HepG2 (cell line): Measurements from ENCODE around the gene CDH13. TPM values are rescaled to one million over a fixed set of nuclear protein-coding genes. Genes with fewer than 3 reads are reported as not detected.

Source experiments
- ATAC-seq: fragments of 200-7000 bp; cut with Tn5 transposase; 3 replicates; pipeline ENCODE4 v1.9.1; 2020; ENCODE audit warnings: mild to moderate bottlenecking, moderate library complexity
- BruUV-seq: library from RNA; stranded (reverse); fragments of 400-500 nt; replicated peaks from 2 replicates; lab custom pipeline; 2021; lab: Mats Ljungman, UMichigan
- CTCF ChIA-PET: fragments of 300-600 bp; formaldehyde crosslinking; extraction: SDS; loops from one replicate; lab custom pipeline; 2021; ENCODE audit warnings: low total read pairs, inconsistent platforms, low intra/inter-chr PET ratio; lab: Yijun Ruan, JAX
- POLR2A ChIA-PET: fragments of 350-600 bp; sonication (Branson Sonifier 250); formaldehyde crosslinking; loops from one replicate; lab custom pipeline; 2020; ENCODE audit warnings: antibody characterized with exemption, inconsistent platforms; lab: Yijun Ruan, JAX
- DNase-seq: peaks from one replicate; pipeline ENCODE4 v3.0.0-alpha.2; 2015; ENCODE audit warnings: low spot score
- FAIRE-seq: peaks from 3 replicates; lab custom pipeline; 2011; peaks lifted over from hg19 to GRCh38; lab: Jason Lieb, UNC
- H2AFZ ChIP-seq: one replicate; pipeline ENCODE4 v1.6.1; 2011; ENCODE audit warnings: low read length, inconsistent platforms
- H3K27ac ChIP-seq: fragments of 300-600 bp; 3 replicates; pipeline ENCODE4 v1.8.0; 2011; ENCODE audit warnings: mixed run types, mild to moderate bottlenecking, mixed read lengths, low read length, inconsistent platforms; ENCODE audit not compliant: insufficient read depth; ENCODE audit errors: extremely low read length
- H3K27me3 ChIP-seq, 2 experiments: fragments of 200-600 bp in 1 of 2; 2 replicates in 1 of 2; 3 replicates in 1 of 2; pipeline versions ENCODE4 v1.6.0 to v1.8.0; 2011; ENCODE audit warnings: low read length in 2 of 2, mild to moderate bottlenecking in 2 of 2, moderate library complexity in 2 of 2, inconsistent platforms in 1 of 2; ENCODE audit not compliant: insufficient read depth in 2 of 2, control insufficient read depth in 1 of 2
- H3K36me3 ChIP-seq, 2 experiments: fragments of 200-600 bp in 1 of 2; replicated peaks in 1 of 2; 2 replicates in 1 of 2; 3 replicates in 1 of 2; pipeline versions ENCODE4 v1.5.1 to v1.8.0; 2011; ENCODE audit warnings: low read length in 2 of 2, inconsistent platforms in 1 of 2; ENCODE audit not compliant: insufficient read depth in 2 of 2, control insufficient read depth in 1 of 2
- H3K4me1 ChIP-seq: 2 replicates; pipeline ENCODE4 v1.5.1; 2012; ENCODE audit warnings: low read length, inconsistent platforms; ENCODE audit not compliant: insufficient read depth
- H3K4me2 ChIP-seq: 2 replicates; pipeline ENCODE4 v1.6.0; 2011; ENCODE audit warnings: low read depth, low read length, inconsistent platforms
- H3K4me3 ChIP-seq, 3 experiments: fragments of 200-600 bp in 1 of 3; sonication (generic), shearing (Covaris generic) in 1 of 3; replicated peaks in 1 of 3; 2 replicates each; pipeline ENCODE4 v1.5.1; 2011 to 2016; ENCODE audit warnings: low read length in 3 of 3, inconsistent platforms in 2 of 3, low read depth in 2 of 3, mild to moderate bottlenecking in 2 of 3, control low read depth in 1 of 3, mixed read lengths in 1 of 3; ENCODE audit not compliant: insufficient read depth in 1 of 3
- H3K79me2 ChIP-seq: one replicate; pipeline ENCODE4 v1.6.1; 2011; ENCODE audit warnings: low read length, inconsistent platforms; ENCODE audit not compliant: insufficient read depth
- H3K9ac ChIP-seq: 2 replicates; pipeline ENCODE4 v1.6.0; 2011; ENCODE audit warnings: mild to moderate bottlenecking, low read depth, low read length, inconsistent platforms; ENCODE audit not compliant: insufficient read depth
- H3K9me3 ChIP-seq: 2 replicates; pipeline ENCODE4 v1.5.1; 2012; ENCODE audit warnings: mild to moderate bottlenecking, low read length
- H4K20me1 ChIP-seq: 2 replicates; pipeline ENCODE4 v1.6.0; 2011; ENCODE audit warnings: inconsistent platforms, mild to moderate bottlenecking, low read length, moderate library complexity; ENCODE audit not compliant: insufficient read depth
- ATM ChIP-seq: fragments of 450-650 bp; IDR thresholded peaks from 2 replicates; pipeline ENCODE4 v1.7.1; 2017; ENCODE audit warnings: mild to moderate bottlenecking, borderline replicate concordance
- JUNB ChIP-seq: sonication (generic); formaldehyde crosslinking; IDR thresholded peaks from 2 replicates; pipeline ENCODE4 v1.8.0; 2022; ENCODE audit warnings: missing genetic modification reagents, mild to moderate bottlenecking, borderline replicate concordance
- NFKB2 ChIP-seq: sonication (generic); formaldehyde crosslinking; IDR thresholded peaks from 2 replicates; pipeline ENCODE4 v1.4.0; 2020; ENCODE audit warnings: missing genetic modification reagents, borderline replicate concordance
- NFYB ChIP-seq: sonication (generic); formaldehyde crosslinking; IDR thresholded peaks from 2 replicates; pipeline ENCODE4 v1.4.0; 2020; ENCODE audit warnings: missing genetic modification reagents
- REXO4 ChIP-seq: sonication (generic); formaldehyde crosslinking; IDR thresholded peaks from 2 replicates; pipeline ENCODE4 v1.8.0; 2022; ENCODE audit warnings: missing genetic modification reagents, mild to moderate bottlenecking, borderline replicate concordance
- SRSF4 ChIP-seq: fragments of 200-400 bp; formaldehyde crosslinking; IDR thresholded peaks from one replicate; pipeline ENCODE4 v1.6.1; 2018; ENCODE audit warnings: mild to moderate bottlenecking, low read depth, low read length, moderate library complexity; ENCODE audit not compliant: poor library complexity, severe bottlenecking
- ZSCAN31 ChIP-seq: sonication (generic); formaldehyde crosslinking; IDR thresholded peaks from 2 replicates; pipeline ENCODE4 v1.5.0; 2020; ENCODE audit warnings: low read depth, mild to moderate bottlenecking, missing genetic modification reagents
- WGBS: methylation state at CpG from one replicate; pipeline ENCODE4 v1.1.6; 2017; ENCODE audit warnings: low lambda C conversion rate; 5-methylcytosine and 5-hydroxymethylcytosine counted together
- in situ Hi-C: cut with HindIII; loops from 2 replicates; pipeline ENCODE4 v1.10.0; 2017; ENCODE audit warnings: low pct_unique_long_range_greater_than_20kb; ENCODE audit not compliant: extremely low pct_ligation_motif_present
- intact Hi-C: fragments of 100-400 bp; cut with micrococcal nuclease; formaldehyde crosslinking; loops from one replicate; pipeline ENCODE4 v1.10.0; 2022; ENCODE audit not compliant: unreplicated experiment
- polyA plus RNA-seq, 8 experiments: library from polyadenylated mRNA; depleted of rRNA in 3 of 8; stranded (reverse) in 7 of 8; unstranded in 1 of 8; fragments of >200 nt; fragmentation: Illumina TruSeq in 4 of 8; extraction: Trizol in 4 of 8; gene quantifications; 2 replicates each; pipeline versions ENCODE4 v1.2.1 to v1.2.3, GENCODE V29; 2011 to 2016; ENCODE audit warnings: low read depth in 4 of 8, missing spikeins in 1 of 8, mixed read lengths in 1 of 8; ENCODE audit not compliant: insufficient read depth in 1 of 8
- total RNA-seq, 5 experiments: library from RNA; depleted of rRNA; stranded (reverse); fragments of >200 nt; fragmentation: Illumina TruSeq; extraction: Trizol; gene quantifications; 2 replicates each; pipeline ENCODE4 v1.2.3, GENCODE V29; 2016; ENCODE audit warnings: low read depth in 1 of 5

The CDH13 gene
- total and polyA plus RNA-seq, 2 of the 13 experiments (the other 11 are each of a cell fraction or from before 2014, with no cell fraction given), result not detected

GRCh38 chr16:83579436-83579835, 952.7 kb downstream of the CDH13 start:
- no peaks in the 10 kb centered on the region for H3K9me3 ChIP-seq
- H3K4me1 ChIP-seq, result no peaks in the 10 kb centered on the region
- no peaks in the 10 kb centered on the region for H3K79me2 ChIP-seq
- intact Hi-C loops (no loop called here), in situ Hi-C loops (no loop called here)
- H2AFZ ChIP-seq, result no peak overlapping the region
- no TSS peak for BruUV-seq
- ChIA-PET CTCF (no interaction called here), POLR2A (no interaction called here)
- no peaks in the 10 kb centered on the region for H4K20me1 ChIP-seq
- no peaks in the 10 kb centered on the region for H3K36me3 ChIP-seq
- FAIRE-seq, result no peak
- H3K4me2 ChIP-seq, result no peak overlapping the region
- no peak for ATAC-seq
- no peak overlapping the region for H3K27ac ChIP-seq
- no peak for TF ChIP-seq ZSCAN31 (CRISPR knock-in tag)
- no peak overlapping the region for H3K9ac ChIP-seq
- H3K27me3 ChIP-seq, result 0 out of 5 replicates have a peak, but pooled peaks cover 0 to 2% of the 10 kb centered on the region in 2 experiments
- H3K4me3 ChIP-seq, result no peak overlapping the region
- 5% methylated on average over 2 of the region's 3 CpGs for WGBS
- no peak for DNase-seq

GRCh38 chr16:83581082-83581481, 954.3 kb downstream of the CDH13 start:
- Histone ChIP-seq H3K9me3 (no peaks in the 10 kb centered on the region), H3K27me3 (peaks cover 0 to 6% of the 10 kb centered on the region in 2 experiments; a peak in 1 of 5 replicates), H2AFZ (no peak overlapping the region), H3K79me2 (no peaks in the 10 kb centered on the region), H4K20me1 (no peaks in the 10 kb centered on the region), H3K36me3 (no peaks in the 10 kb centered on the region), H3K27ac (no peak overlapping the region), H3K4me2 (no peak overlapping the region), H3K4me3 (no peak overlapping the region), H3K4me1 (no peaks in the 10 kb centered on the region), H3K9ac (no peak overlapping the region)
- in situ Hi-C loops, result no loop called here
- intact Hi-C loops, result no loop called here
- DNase-seq (no peak), FAIRE-seq (peak; percentile 34), ATAC-seq (no peak)
- CTCF ChIA-PET, result no interaction called here
- no TSS peak for BruUV-seq
- POLR2A ChIA-PET, result no interaction called here
- TF ChIP-seq NFKB2 (CRISPR knock-in tag) (no peak), SRSF4 (no peak), ATM (no peak), REXO4 (CRISPR knock-in tag) (no peak), NFYB (CRISPR knock-in tag) (no peak), JUNB (CRISPR knock-in tag) (no peak)
- WGBS, result 0% methylated on average over 2 of the region's 2 CpGs
